ENCODE measurements around the gene LDLRAD4.

Gene LDLRAD4

DNA sequence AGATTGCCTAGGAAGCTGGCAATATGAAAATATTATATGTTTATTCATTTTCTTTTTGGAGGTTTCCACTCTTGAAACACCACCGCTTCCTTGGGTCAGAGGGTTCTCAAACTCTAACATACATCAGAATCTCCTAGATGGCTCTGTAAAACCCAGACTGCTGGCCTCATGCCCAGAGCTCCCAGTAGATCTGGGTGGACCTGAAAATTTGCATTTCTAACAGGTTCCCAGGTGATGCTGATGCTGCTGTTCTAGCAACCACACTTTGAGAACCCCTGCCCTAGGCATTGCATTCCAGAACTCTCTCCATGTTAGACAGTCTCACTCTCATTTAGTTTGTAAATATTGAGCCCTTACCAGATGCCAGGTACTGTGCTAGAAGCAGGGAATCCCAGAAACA is 368.4 kb downstream of the LDLRAD4 start:
- Histone ChIP-seq H4K20me1 (ENCODE audit: insufficient read depth) (no peaks in the 10 kb centered on the region), H3K4me3 (IDR thresholded peaks at IDR 0.05; ENCODE audit: insufficient read depth, low read depth, low read length) (no peak overlapping the region), H3K27me3 (ENCODE audit: insufficient read depth, low read depth) (no peaks in the 10 kb centered on the region), H2AFZ (ENCODE audit: low read depth) (no peak overlapping the region), H3K79me2 (ENCODE audit: insufficient read depth, low read depth) (no peaks in the 10 kb centered on the region), H3K4me2 (no peak overlapping the region), H3K9ac (no peak overlapping the region), H3K27ac (no peak overlapping the region), H3K4me1 (ENCODE audit: low read depth, poor library complexity, severe bottlenecking) (peaks cover 7% of the 10 kb centered on the region), H3K36me3 (ENCODE audit: insufficient read depth) (no peaks in the 10 kb centered on the region)
- TF ChIP-seq, protein P1, sequence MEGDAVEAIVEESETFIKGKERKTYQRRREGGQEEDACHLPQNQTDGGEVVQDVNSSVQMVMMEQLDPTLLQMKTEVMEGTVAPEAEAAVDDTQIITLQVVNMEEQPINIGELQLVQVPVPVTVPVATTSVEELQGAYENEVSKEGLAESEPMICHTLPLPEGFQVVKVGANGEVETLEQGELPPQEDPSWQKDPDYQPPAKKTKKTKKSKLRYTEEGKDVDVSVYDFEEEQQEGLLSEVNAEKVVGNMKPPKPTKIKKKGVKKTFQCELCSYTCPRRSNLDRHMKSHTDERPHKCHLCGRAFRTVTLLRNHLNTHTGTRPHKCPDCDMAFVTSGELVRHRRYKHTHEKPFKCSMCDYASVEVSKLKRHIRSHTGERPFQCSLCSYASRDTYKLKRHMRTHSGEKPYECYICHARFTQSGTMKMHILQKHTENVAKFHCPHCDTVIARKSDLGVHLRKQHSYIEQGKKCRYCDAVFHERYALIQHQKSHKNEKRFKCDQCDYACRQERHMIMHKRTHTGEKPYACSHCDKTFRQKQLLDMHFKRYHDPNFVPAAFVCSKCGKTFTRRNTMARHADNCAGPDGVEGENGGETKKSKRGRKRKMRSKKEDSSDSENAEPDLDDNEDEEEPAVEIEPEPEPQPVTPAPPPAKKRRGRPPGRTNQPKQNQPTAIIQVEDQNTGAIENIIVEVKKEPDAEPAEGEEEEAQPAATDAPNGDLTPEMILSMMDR (conservative IDR thresholded peaks at IDR 0.05; ENCODE audit: low read depth, low read length), result no peak

DNA sequence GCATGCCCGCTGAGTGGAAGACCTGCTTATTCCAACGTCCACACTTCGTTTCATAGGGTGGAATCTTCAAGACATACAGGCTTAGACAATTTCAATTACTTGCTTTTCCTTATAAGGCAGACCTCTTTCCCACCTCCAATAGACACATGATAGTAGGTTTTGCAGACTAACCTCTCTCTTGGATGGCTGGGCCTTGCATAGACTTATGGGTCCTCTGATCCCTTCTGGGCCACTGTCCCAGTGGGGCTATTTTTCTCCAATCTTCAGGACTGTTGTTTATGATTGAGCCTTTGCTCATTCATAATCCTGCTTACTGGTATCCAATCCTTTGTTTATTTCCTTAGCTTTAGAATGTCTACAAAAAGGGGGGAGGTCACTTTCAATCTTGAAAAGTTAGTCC is 368.9 kb downstream of the LDLRAD4 start:
- H3K4me1 ChIP-seq (ENCODE audit: low read depth, poor library complexity, severe bottlenecking), result peaks cover 7% of the 10 kb centered on the region
- H2AFZ ChIP-seq (ENCODE audit: low read depth), result no peak overlapping the region
- H3K79me2 ChIP-seq (ENCODE audit: insufficient read depth, low read depth), result no peaks in the 10 kb centered on the region
- H3K9ac ChIP-seq, result no peak overlapping the region
- H3K4me2 ChIP-seq, result no peak overlapping the region
- TF ChIP-seq, protein P1 (conservative IDR thresholded peaks at IDR 0.05; ENCODE audit: low read depth, low read length), result no peak
- H3K4me3 ChIP-seq (IDR thresholded peaks at IDR 0.05; ENCODE audit: insufficient read depth, low read depth, low read length), result no peak overlapping the region
- H3K27me3 ChIP-seq (ENCODE audit: insufficient read depth, low read depth), result no peaks in the 10 kb centered on the region
- H3K36me3 ChIP-seq (ENCODE audit: insufficient read depth), result no peaks in the 10 kb centered on the region
- no peak overlapping the region for H3K27ac ChIP-seq
- H4K20me1 ChIP-seq (ENCODE audit: insufficient read depth), result no peaks in the 10 kb centered on the region

GRCh38 chr18:13587937-13588336 is 369.4 kb downstream of the LDLRAD4 start:
- H3K4me1 ChIP-seq (ENCODE audit: low read depth, poor library complexity, severe bottlenecking), result peaks cover 7% of the 10 kb centered on the region
- TF ChIP-seq, protein P1 (conservative IDR thresholded peaks at IDR 0.05; ENCODE audit: low read depth, low read length), result no peak
- H3K4me3 ChIP-seq (IDR thresholded peaks at IDR 0.05; ENCODE audit: insufficient read depth, low read depth, low read length), result no peak overlapping the region
- no peaks in the 10 kb centered on the region for H3K36me3 ChIP-seq (ENCODE audit: insufficient read depth)
- no peak overlapping the region for H2AFZ ChIP-seq (ENCODE audit: low read depth)
- H3K4me2 ChIP-seq, result no peak overlapping the region
- no peaks in the 10 kb centered on the region for H3K79me2 ChIP-seq (ENCODE audit: insufficient read depth, low read depth)
- H4K20me1 ChIP-seq (ENCODE audit: insufficient read depth), result no peaks in the 10 kb centered on the region
- no peaks in the 10 kb centered on the region for H3K27me3 ChIP-seq (ENCODE audit: insufficient read depth, low read depth)
- H3K9ac ChIP-seq, result no peak overlapping the region
- H3K27ac ChIP-seq, result no peak overlapping the region

- H3K4me3 ChIP-seq (IDR thresholded peaks at IDR 0.05; ENCODE audit: insufficient read depth, low read depth, low read length), result no peak overlapping the region
- no peak overlapping the region for H3K27ac ChIP-seq
- no peaks in the 10 kb centered on the region for H4K20me1 ChIP-seq (ENCODE audit: insufficient read depth)
- no peaks in the 10 kb centered on the region for H3K79me2 ChIP-seq (ENCODE audit: insufficient read depth, low read depth)
- no peaks in the 10 kb centered on the region for H3K36me3 ChIP-seq (ENCODE audit: insufficient read depth)
- peaks cover 7% of the 10 kb centered on the region for H3K4me1 ChIP-seq (ENCODE audit: low read depth, poor library complexity, severe bottlenecking)
- H3K9ac ChIP-seq, result no peak overlapping the region
- H2AFZ ChIP-seq (ENCODE audit: low read depth), result no peak overlapping the region
- TF ChIP-seq, protein P1 (conservative IDR thresholded peaks at IDR 0.05; ENCODE audit: low read depth, low read length), result no peak
- no peaks in the 10 kb centered on the region for H3K27me3 ChIP-seq (ENCODE audit: insufficient read depth, low read depth)
- H3K4me2 ChIP-seq, result no peak overlapping the region
These were observed 370.8 kb downstream of the LDLRAD4 start for GRCh38 chr18:13589316-13589715.
